Hematopoietic multipotent progenitor cell (in vitro differentiated cells): ENCODE measurements around the gene FUT9. TPM values are rescaled to one million over a fixed set of nuclear protein-coding genes. Genes with fewer than 3 reads are reported as not detected.

ENCODE experiments used
- DNase-seq, 3 donors: peaks; one replicate each; pipeline ENCODE4 v3.0.0-alpha.2; 2011 to 2015; ENCODE audit warnings: low read depth in 2 of 3, low spot score in 2 of 3
- total RNA-seq: library from RNA; depleted of rRNA; stranded (reverse); fragments of >200 nt; gene quantifications from one replicate; pipeline ENCODE4 v1.2.3, GENCODE V29; 2012

Gene FUT9
- under 0.01 TPM for total RNA-seq

DNA sequence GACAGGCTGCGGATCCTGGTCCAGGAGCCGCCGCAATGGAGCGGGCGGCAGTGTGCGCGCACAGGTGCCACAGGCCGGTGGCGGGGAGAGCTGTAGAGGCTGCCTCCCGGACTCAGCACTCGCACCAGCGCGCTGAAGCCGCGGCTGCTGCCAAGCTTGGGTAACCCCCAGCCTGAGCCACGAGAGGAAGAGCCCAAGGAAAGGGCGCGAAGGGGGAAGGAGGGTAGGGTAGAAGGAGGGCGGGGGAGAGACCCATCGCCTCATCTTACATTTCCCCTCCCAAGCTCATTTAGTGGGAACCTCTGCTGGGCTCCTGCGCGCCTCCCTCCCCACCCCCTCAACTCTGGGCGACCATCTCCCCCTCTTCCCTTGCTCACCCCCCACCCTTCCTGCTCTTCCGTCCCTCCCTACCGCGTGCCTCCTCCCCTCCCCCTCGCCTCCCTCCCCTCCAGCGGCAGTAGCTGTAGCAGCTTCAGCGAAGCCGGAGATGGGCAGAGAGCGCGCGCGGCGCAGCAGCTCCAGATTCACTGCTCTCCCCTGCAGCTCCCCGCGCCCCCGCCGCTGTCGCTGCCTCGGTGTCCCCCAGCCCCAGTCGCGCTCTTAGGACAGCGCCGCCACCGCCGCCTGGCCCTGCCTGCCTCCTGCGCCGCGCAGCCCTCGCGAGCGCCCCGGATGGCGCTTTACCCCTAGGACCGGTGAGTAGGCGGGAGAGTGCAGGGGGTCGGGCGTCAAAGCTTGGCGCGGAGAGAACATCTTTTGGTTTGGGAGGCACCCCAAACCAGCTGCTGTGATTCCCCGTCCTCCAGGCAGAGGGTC lies at the start of gene FUT9:
Gene FUT9 (plus strand): TSS at position 457 of the 816 bp plus-strand sequence. CDS start 187,182 bp downstream, outside the sequence.
- DNase-seq: no peak

DNA sequence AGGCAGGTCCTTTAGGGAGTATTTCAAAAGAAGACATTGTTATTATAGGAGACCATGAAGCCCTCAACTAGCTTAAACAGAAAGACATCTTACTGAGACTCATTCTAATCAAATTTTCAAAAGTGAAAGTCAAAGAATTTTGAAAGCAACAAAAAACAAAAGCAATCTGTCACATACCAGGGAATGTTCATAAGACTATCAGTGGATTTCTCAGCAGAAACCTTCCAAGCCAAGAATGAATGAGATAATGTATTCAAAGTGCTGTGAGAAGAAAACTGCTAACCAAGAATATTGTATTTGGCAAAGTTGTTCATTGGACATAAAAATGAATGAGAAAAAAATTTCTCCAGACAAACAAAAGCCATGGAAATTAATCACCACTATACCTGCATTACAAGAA lies 48.2 kb upstream of the FUT9 start:
- no peak for DNase-seq

DNA sequence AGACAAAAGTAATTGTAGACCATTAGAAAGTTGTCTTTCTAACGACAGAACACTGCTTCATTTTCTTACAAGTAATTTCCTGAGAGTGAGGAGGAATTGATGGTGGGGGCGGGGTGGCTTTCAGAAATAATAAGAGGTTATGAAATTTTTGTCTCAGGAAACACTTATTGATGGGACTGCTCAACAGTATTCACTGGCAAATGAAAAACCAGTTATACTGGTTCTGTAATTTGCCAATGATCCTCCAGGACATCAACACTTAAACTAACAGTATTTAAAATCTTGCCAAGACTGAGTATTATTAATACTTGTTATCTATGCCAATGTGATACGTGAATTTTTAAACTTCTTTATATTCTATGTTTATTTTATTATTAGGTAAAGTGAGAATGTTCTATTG lies 41.8 kb upstream of the FUT9 start:
- no peak for DNase-seq

DNA sequence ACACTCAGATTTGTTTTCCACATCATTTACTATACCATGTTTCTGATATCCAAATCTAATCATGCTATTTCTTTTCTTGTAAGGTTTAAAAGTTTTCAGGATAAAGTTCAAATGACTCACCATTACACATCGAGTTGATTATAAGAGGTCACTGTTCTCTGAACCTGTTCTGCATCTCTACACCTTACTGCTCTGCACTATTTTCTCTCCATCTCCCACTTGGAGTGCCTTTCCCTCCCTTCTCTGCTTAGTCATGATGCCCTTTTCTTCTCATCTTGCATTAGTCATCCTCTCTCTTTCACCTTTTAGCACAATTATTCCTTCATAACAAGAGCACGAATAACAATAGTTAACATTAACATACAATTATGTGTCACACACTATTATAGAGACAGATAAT lies 37.5 kb upstream of the FUT9 start:
- DNase-seq: no peak

DNA sequence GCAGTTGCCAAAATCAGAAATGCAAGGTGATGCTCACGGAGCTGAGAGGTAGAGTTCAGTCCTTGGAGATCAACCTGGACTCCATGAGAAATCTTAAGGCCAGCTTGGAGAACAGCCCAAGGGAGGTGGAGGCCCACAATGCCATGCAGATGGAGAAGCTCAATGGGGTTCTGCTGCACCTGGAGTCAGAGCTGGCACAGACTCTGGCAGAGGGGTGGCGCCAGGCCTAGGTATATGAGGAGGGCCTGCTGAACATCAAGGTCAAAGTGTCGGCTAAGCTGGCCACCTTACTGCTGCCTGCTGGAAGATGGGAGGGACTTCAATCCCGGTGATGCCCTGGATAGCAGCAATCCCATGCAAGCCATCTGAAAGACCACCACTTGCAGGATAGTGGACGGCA lies 23.9 kb upstream of the FUT9 start:
- DNase-seq: no peak

DNA sequence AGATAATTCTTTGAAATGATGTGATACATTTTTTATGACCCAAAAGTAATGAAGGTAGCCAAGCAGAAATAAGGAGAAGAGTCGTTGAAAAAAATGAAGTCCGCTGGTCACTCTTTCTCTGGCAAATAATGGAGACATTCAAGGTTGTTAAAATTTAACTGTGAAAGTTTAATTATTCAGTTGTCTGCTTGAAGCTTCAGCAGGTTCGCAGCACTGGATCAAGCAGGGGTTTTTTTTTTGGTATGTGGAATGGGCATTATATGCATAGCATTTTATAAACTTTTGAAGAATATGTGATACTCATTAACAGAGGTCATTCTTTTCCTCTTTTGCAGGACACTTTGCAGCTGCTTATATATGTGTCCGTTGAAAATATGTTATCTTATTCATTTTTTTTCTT lies 21.6 kb upstream of the FUT9 start:
- no peak for DNase-seq

DNA sequence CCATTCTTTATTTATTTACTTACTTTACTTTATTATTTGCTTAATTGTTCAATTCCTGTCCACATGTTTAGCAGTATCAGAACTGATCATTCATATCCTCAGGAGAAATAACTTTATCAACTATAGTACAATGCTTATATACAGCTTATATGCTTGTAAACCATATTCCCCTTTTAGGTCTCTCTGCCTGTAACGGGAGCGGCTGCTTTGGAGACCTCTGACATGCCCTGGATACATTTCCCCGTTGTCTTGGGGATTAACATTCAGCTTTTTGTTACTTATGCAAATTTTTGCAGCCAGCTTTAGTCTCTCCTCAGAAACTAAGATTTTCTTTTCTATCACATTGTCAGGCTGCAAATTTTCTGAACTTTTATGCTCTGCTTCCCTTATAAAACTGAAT lies 17.6 kb upstream of the FUT9 start:
- no peak for DNase-seq

DNA sequence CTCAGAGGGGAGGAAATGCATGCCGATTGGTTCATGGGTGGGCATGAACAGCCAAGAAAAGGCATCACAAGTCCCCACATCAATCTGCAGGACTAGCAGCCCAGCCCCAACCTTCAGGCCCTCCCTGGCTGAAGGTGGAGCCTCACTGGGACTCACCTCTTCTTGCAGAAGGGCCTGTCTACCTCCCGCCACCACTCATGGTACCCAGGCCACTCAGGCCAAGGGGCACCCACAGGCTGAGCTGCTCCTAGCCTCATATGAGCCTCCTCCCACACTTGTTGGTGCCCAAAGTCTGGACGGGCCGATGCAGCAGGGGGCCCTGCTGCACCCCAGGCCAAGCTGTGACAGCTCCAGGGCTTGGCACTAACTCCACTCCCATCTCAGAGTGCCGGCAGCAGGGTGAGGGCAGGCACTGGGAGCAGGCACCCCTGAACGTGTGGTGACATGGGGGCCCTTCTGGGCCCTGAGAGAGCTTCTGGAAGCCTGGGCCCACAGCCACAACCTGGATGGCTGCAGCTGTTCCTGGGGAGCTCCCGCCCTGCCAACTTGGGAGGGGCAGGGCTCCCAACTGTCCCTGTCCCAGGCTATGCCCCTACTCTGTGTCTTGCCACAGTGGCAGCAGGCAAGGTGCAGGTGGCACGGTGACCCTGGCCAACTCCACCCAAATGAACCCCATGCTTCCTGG lies 13.7 kb upstream of the FUT9 start:
- no peak for DNase-seq

DNA sequence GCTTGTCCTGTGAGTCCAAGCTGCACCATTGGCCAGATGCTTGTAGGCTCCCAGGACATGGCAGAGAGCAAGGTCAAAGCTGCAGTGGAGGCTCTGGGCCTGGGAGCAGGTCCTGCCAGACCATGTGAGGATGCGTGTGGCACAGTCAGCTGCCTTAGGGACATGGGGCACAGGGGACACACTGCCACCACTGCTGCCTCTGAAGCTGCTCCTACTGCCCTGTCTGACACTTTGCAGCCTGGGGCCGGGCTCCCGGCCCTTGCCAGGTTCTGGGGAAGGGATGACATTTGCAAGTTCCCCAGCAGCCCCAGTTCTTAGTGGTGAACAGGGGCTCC lies 13.2 kb upstream of the FUT9 start:
- no peak for DNase-seq

DNA sequence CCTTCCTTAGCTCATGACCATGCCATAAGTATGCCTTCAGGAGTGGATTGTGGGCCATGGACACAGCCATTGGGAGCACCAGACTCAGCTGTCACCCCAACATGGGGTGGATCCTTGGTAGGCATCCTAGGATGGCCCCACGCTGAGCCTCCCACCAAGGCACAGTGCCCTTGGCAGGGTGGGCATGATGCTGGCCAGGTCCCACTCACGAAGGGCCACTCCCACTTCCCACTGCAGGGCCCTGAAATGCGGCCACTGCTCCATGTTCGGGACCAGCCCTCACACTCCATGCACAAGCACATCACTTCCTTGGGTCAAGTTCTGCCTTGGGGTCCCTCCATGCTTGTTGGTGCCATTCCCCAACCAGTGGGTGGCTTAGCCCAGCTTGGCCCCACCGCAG lies 12.9 kb upstream of the FUT9 start:
- DNase-seq: no peak

DNA sequence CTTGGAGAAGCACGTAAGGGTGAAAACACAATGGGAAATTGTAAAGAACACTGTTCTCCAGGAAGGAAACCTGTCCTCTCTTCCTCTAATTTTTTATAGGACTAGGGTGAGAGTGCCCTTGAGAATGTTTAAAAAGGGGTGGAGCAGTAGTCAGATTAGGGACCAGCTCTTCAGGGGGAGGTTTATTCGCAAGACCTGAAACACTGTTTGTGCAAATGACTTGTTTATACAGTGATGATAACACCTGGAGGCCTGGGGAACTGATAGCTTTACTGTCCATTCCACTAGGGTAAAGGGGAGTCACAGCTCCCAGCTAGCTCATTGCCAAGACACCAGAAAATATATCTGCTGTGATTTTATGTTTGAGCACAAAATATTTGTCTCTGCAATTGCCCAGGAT lies 8.1 kb upstream of the FUT9 start:
- DNase-seq: no peak

DNA sequence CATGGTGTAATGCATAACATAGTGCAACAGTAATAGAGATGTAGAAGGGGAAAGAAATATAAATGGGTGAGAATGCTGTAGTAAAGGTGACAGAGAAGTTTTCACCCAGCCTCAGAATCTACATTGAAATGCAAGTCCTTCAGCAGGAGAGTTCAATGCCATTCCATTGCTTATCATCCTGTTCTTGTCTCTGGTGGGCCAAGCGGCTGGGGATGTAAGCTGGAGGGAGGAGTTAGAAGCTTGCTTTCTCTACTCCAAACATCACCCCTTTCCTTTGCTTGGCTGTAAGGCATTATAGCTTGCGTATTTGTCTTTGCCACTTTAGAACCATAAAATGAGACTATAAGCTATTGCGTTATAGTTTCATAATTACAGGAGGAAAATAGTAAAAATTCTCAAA lies 2.2 kb upstream of the FUT9 start:
- no peak for DNase-seq

DNA sequence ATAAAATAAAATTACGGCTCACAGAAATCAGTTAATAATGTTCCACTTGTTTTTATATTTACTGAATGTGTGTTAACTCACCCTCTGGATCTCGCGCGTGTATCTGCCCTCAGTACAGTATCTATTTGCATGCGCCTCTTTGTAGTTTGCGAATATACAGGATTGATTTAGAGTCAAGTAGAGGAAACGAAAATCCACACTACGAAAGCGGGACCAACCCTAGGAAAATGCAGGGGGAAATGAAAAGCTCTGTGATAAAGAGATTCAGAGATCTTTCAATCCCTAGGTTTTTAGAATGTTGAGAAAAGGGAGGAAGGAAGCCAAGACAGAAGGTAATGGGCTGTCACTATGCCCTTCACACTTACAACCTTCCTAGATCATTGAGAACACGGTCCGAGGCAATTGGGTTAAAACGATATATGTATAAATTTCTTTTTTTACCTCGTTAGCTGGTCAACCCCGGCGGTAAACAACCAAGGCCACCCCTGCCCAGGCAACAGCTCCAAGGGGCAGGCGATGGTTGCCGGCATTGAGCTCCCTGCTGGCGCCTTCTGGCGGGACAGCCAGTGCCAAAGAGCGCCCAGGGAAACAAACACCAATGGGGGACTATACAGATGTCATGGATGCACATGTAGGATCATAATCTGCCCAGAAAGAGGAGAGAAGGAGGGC lies 792 bp upstream of the FUT9 start:
- no peak for DNase-seq

DNA sequence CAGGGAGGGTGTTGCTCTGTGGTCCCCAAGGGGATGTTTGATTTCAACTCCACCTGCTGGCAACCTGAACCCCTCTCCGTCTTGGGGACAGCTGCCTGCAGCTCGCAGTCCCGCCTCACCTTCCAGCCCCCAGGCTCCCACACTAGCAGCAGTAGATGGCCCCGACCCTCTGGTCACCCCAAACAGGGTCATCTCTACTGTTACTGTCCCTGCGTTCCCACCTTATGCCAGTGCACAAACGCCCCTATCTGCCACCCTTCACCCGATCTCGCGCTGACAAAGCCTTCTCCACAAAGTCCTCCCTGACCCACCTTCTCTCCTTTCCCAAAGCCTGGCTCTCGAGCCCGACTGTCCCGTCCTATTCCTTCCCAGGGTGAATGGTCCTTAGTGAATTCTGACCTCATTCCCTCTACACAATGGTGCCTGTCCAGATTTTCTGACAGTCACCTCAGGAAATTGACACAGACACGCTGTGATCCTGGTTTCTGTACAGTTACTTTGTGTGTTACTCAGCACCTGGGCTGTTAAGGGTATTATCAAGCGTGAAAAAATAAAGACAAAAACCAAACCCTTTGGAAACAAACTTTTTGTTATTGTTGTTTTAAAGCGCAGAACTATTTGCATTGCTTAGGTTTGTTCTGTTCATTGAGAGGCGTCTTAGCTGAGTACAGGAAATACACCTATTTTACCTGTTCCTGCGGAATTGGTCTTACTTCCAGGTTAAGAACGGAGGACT lies 728 bp downstream of the FUT9 start:
- DNase-seq: no peak

DNA sequence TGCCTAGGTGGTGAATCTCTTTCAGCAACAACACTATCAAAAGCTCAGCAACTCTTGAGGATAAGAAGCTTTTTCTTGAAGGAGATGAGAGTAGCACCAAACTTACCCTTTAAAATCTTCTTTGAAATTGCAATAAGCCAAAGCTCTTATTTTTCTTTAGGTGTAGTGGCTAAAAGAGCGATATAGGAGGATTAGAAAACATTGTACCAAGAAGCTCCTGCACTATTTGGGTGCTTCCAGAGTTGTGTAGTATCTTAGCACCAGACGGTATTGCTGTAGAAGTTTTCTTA lies 1.2 kb downstream of the FUT9 start:
- no peak for DNase-seq

DNA sequence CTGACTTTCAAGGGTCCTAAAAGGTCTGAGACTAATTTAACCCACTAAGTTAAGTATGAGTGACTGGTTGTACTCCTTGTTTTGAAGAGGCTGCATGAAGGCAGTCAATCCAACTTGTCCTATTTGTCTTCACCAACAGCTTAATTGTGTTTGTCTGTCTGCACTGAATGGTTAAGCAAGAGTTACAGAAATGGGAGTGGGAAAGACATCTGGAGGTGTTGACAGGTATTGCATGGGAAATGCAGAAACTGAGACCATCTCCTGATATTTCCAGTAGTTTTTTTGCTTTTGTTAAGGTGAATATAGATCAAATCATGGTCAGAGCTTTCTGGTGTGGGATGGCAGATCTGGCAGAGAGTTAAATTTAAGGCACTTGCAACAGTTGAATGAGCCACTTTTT lies 6.5 kb downstream of the FUT9 start:
- DNase-seq: no peak

DNA sequence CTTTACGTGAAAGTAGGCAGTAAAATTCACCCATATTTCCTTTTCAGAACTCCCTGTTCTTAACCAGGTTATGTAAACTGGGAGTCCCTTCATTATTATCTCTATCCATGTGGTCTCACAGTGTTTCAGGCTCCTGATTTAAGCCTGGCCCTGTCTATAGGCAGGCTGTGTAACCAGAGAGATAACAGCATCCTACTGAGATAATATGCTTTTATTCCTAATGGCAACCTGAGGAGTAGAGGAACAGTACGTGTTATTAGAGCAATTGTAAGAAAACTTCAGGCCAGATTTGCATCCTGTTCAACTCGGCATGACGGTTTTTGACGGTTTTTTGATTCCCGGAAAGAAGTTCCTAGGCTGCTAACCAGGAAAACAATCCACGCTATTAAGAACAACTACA lies 16.9 kb downstream of the FUT9 start:
- DNase-seq: no peak

DNA sequence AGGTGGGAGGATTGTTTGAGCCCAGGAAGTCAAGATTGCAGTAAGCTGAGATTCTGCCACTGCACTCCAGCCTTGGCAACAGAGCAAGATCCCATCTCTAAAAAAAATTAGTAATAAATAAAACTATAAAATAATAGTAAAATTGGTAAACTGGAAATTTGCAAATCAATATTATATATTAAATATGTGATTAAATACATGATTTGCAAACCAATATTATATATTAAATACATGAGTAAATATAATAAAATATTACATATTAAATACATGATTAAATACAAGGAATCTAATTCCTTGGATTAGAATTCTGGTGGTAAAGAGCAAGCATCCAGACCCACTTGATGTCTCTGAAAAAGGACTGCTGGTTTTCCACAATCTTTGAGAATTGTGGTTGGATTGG lies 35.8 kb downstream of the FUT9 start:
- DNase-seq: no peak

DNA sequence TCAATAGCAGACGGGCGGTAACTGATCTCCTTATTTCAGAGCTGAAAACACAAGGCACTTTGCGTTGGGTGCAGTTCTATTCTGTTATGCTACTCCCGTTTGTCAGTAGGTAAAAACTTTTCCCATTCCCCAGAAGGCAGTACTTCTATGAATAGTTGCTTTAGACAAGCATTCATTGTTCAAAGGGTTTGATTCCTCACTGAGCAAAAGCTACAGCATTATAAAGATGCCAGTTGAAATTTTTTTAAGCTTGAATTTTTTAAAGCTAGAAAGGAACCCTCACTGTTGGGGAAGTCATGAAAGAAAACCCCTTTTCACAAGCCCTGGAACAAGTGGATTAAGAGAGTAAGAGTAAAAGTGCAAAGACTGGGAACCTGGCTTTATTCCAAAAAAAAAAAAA lies 42.3 kb downstream of the FUT9 start:
- DNase-seq: no peak

DNA sequence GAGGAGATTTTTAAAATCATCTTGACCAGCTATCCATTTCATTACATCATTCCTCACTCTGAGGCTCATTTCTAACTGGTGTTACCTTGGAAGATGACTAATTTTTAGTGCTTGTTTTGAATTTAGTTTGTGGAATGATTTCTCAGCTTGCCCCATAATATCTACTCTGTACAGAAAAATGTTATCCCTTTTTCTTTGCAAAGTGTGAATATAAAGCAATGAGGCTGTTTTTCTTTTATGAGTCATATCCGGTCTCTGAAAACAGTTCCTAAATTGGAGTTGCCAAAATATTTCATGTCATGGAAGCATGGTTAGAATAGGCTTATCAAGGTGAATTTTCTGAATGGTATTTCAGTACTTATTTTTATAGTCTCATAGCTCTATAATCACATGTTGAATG lies 43.8 kb downstream of the FUT9 start:
- DNase-seq: no peak

DNA sequence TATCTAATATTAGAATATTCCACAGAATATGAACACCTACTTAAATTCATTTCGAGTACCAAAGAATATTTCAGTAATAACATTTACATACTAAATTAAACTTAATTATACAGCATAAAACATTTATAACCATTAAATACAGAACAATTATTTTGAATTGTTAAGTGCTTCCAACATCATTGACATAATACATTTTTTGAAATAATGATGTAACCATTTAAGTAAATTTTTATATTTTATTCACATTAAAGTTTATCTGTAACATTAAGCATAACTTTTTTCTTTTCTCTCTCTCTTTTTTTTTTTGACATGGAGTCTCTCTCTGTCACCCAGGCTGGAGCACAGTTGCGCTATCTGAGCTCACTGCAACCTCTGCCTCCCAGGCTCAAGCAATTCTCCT lies 44.5 kb downstream of the FUT9 start:
- DNase-seq: no peak

DNA sequence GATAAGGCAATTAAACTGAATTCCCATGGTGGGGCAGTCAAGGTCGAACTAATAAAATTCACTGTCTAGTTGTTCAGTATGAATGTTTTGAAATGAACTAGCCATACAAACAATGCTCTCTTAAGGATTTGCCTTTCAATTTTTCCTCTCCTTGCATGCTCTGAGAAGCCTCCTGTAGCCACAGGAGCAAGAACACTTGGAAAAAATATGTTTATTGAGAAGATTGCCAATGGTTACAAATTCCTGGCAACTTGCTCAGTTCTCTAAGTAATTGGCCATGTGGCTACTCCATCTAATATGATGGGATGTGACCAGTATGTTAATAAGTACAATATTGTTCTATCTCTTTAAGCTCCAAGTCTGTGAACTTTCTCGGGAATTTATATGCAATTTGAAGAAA lies 49.4 kb downstream of the FUT9 start:
- DNase-seq: no peak
